Measurements from ENCODE around the gene MLKL. TPM values are rescaled to one million over a fixed set of nuclear protein-coding genes. Genes with fewer than 3 reads are reported as not detected.

The MLKL gene
- total RNA-seq, 1 donor from 2014 or later: 27.4 TPM

DNA sequence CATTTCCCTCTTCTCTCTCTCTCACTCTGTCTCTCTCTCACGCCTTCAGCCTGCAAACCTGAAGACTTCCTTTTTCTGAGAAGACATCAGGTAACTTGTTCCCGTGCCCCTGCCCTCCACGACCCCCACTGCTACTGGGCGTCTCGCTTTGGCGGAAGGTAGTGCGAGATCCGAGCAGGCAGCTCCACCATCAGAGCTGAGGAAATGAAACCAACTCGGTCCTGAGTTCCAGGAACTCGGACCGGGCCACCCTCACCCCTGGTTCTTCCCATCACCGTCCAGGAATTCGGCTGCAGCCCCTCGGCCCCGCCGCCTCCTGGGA is 585 bp downstream of the MLKL start:
- intact Hi-C loops (cut with micrococcal nuclease): loop anchor here (2.0 to 10.0 kb wide), 2 partner anchors 33 to 285 kb away; partner anchors contain the start of genes RFWD3 and WDR59

DNA sequence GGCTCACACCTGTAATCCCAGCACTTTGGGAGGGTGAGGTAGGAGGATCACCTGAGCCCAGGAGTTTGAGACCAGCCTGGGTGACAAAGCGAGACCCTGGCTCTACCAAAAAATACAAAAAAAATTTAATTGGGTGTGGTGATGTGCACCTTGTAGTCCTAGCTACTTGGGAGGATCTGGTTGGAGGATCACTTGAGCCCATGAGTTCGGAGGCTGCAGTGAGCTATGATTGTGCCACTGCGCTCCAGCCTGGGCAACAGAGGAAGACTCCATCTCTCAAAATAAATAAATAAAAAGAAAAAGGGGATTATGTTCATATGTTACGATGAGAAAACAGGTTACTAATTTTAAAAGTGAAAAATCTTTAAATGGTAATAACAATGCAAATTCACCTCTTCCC is 996 bp downstream of the MLKL start:
- intact Hi-C loops (cut with micrococcal nuclease): loop anchor here (2.0 to 10.0 kb wide), 4 partner anchors 33 to 868 kb away; partner anchors contain the start of genes CFDP1, GABARAPL2, RFWD3 and WDR59

DNA sequence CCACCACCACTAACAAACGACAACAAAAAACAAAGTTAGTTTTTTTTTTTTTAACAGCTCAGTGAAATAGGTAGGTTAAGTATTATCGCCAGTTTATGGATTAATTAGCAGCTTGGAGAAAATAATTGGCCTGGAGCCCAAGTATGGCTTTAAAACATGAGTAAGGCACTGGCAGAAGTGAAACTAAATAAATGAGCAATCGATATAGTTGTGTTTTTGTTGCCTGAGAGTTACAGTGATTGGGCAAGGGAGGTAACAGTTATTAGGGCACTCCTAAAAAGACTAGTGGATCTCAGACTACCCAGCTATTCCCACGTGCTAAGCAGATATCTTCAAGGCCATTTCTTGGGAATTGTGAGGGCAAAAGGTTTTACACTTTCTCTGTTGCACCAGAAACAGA is 2.4 kb downstream of the MLKL start:
- intact Hi-C loops (cut with micrococcal nuclease): loop anchor here (5.0 to 10.0 kb wide), 2 partner anchors 737 to 869 kb away; partner anchors contain the start of genes CFDP1 and GABARAPL2

DNA sequence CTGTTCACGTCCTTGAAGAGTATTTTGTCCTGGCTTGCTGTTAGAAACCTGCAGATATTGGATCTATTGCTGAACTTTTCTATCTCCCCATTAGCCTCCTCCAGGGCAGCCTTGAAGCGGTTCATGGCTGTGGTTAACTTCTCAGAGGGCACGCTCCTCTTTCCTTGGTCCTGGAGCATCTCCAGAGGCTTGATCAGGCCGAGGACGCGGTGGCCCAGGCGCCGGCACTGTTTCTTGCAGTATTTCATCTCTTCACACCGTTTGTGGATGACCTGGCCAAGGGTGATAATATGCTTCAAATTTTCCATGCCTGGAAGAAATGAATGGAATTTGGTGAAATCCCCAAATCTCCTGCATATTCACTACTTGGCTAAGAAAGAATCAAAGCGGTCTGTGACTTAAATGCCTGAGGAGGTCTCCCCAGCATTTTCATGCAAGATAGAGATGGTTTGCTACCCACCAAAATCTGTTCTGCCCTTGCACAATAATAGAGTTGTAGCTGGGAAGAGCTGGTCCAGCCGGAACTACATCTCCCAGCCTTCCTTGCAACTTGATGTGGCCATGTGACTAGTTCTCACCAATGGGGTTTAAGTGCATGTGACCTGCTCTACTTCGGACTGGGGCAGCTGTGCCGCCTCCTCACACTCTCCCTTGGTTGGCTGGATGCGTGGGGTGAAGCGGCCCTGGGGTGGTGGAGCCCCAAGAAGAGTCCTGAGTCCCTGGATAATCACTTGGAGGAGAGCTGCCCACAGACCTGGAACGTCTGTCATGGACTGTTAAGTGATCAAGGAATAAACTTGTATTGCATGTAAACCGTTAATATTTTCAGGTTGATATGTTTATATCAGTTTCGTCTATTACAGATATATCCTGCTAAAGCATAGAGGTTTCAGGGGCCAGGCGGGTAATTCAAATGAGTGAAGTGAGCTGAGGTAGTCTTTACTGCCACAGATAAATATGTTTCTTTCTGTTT is 4.9 kb downstream of the MLKL start:
- intact Hi-C loops (cut with micrococcal nuclease): loop anchor here (1.0 to 10.0 kb wide), 3 partner anchors 28 to 872 kb away; partner anchors contain the start of genes CFDP1 and GABARAPL2

DNA sequence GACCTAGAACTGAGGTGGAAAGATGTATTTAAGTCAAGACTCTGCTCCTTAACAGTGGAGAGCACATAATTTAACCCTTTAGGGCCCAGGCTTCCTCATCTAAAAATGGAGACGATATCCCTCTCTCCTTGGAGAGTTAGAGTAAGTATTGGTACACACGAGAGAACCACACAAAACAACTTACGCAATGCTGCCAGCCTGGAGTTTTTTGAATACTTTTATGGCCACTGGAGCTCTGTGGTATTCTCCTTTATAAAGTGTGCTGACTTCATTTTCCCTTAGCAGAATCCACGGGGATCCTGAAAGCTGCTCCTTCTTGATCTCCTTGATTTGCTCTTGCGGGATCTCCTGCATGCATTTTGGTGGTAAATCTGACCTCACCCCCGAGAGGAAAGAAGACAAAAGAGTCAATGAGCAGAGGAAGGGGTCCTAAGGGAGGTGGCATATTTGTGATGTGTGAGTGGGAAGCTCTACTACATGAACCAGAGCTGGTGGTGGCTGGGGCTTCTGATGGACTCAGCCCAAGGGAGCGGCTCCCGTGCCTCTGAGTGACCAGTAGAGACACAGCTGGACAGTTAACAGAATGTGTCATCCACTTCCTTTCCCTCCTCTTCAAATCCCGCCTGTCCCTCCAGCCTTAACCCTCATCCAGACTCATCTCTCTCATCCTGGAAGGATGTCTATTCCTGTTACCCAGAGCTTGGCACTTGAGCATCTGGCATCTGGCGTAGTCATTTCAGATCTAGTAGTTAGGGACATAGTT is 9.4 kb downstream of the MLKL start:
- intact Hi-C loops (cut with micrococcal nuclease): loop anchor here (10.0 kb wide), 1 partner anchor 744 kb away; the partner anchor contains the start of gene CFDP1

DNA sequence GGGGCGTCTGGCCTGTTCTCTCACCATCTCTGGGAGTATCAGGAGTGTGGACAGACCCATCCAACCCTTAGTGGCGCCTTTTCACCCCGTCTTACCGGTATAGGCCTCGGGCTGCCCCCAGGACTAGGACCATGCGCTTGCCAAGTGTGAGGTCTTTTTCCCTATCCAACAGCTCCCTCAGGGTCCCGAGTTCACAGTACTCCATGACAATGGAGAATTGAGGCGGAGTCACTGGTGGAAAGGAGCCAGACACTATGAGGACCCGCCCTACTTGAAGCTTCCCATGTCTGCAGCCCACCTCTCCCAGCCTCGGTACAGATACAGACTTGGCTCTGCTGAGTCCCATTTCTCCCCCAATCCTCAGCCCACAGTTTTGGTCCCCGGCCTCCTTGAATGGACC is 18.1 kb downstream of the MLKL start:
- intact Hi-C loops (cut with micrococcal nuclease): no loop called here

DNA sequence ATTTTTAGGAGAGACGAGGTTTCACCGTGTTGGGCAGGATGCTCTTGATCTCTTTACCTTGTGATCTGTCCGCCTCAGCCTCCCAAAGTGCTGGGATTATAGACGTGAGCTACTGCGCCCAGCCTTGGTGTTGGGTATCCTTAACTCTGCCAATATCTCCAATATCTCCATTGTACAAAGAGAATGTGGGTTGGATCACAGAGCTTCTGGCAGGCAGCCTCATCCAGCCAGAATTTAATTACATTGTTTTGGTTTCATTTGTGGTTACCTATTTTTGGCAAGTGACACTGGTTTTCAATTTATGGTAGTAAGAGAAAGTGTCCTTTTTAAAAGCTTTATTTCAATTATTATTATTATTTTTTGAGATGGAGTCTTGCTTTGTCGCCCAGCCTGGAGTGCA is 20.0 kb downstream of the MLKL start:
- intact Hi-C loops (cut with micrococcal nuclease): no loop called here

DNA sequence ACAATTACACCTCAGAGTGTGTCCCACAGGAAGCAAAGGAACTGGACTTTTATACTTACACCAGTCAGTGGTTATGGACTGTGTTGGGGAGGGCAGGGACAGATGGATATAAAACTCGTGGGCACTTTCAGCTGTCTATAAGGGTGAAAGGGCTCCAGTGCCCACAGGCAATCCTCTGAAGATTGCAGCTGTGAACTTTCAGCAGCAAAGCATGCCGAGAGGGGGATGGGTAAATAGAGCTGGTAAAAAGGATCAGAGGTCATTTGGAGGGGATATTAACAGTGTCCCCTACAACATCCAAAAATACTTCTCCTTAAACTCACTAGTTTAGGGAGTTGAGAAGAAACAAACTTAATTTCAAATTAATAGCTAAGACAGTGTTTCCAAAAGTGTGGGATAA is 20.7 kb downstream of the MLKL start:
- intact Hi-C loops (cut with micrococcal nuclease): no loop called here

DNA sequence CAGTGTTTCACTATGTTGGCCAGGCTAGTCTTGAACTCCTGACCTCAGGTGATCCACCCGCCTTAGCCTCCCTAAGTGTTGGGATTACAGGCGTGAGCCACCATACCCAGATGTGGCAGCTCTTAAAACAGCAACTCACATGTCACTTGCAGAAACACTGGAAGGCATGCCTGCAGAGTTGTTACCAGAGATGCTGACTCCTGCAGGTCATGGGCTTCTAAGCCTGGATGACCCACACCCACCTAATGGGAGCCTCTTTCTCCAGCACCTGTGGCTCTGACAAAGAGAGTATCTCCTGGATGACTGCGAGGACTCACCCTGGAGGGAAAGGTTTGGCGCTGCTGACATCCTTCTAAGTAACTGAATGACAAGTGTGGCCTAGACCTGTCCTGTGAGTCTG is 22.8 kb downstream of the MLKL start:
- intact Hi-C loops (cut with micrococcal nuclease): no loop called here

DNA sequence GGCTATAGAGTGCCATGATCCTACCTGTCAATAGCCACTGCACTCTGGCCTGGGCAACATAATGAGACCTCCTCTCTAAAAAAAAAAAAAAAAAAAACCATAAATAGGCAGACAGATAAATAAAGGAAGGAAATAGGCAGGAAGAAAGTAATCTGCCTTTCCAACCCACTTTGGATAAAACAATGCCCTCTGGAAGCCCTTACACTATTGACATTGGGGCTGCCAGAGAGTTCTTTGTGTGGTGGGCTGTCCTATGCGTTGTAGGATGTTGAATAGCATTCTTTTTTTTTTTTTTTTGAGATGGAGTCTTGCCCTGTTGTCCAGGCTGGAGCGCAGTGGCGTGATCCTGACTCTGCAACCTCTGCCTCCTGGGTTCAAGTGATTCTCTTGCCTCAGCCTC is 26.8 kb downstream of the MLKL start:
- intact Hi-C loops (cut with micrococcal nuclease): no loop called here

DNA sequence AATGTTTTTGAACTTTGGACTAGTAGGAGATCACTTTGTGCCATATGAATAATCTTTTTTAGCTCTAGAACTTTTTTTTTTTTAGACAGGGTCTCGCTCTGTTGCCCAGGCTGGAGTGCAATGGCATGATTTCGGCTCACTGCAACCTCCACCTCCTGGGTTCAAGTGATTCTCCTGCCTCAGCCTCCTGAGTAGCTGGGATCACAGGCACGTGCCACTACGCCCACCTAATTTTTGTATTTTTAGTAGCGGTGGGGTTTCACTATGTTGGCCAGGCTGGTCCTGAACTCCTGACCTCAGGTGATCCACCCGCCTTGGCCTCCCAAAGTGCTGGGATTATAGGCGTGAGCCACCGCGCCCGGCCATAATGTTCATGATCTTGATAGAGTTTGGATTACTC is 31.8 kb downstream of the MLKL start:
- intact Hi-C loops (cut with micrococcal nuclease): loop anchor here (5.0 kb wide), 1 partner anchor 898 kb away; the partner anchor contains the start of gene GABARAPL2

DNA sequence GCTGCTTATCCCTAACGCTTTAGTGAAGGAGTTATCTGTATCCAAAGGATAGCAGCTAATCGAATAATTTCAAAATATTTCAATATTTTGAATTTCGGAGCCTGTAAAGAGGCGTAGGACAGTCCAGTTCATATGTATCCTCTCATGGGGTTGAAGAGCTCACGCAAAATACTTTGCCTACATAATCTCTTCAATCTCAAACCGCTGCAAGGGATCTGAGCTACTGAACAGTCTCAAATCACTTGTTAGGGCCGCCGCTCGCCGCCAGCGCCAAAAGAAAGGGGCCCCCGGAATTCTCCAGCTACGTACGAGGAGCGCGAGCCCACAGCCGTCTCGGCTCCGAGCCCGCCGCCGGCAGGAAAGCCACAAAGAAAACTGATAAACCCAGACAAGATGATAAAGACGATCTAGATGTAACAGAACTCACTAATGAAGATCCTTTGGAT is 33.4 kb downstream of the MLKL start:
- intact Hi-C loops (cut with micrococcal nuclease): loop anchor here (1.0 to 5.0 kb wide), 5 partner anchors 29 to 982 kb away; partner anchors contain the start of genes GABARAPL2, MLKL and PSMD7

DNA sequence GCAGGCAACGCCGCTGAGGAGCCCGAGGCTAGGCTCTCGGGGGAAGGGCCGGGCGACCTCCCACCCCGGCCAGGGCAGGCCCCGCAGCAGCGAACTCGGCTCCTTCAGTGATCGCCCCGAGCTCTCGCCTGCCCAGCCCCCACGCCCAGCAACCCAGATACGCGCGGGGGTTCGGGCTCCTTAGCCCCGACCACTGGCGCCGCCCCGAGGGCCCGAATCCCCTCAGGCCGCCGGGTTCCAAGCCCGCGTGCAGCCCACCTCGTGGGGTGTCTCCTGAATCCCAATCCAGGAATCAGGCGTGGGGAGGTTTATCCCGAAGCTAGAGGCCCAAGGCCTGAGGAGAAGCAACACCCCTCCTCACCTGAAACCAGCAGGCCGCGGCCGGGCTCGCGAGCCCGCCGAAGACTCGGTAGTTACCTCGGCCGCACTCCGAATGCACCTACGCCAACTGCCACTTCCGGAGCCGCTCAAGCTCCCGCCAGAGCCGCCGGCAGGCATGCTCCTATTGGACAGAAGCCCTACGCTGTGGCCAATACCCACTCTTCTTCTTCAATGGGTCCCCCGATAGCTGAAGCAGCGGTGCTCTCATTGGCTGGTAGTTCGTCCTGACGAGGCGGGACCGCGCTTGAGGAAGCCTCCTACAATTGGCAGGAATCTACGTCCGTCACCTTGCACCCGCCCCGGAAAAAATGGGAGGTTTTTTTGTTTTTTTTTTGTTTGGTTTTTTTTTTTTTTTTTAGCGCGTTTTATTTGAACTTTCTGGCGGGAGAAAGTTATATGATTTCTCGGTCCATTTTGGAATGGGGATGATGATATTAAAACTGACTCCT is 34.0 kb downstream of the MLKL start, which contains the start of gene RFWD3:
RFWD3 (minus strand) TSS at position 453 of the 830 bp plus-strand sequence. CDS start 5,428 bp downstream, outside the sequence.
- intact Hi-C loops (cut with micrococcal nuclease): loop anchor here (1.0 to 5.0 kb wide), 8 partner anchors 30 to 982 kb away; partner anchors contain the start of genes GABARAPL2, GLG1, MLKL and PSMD7

DNA sequence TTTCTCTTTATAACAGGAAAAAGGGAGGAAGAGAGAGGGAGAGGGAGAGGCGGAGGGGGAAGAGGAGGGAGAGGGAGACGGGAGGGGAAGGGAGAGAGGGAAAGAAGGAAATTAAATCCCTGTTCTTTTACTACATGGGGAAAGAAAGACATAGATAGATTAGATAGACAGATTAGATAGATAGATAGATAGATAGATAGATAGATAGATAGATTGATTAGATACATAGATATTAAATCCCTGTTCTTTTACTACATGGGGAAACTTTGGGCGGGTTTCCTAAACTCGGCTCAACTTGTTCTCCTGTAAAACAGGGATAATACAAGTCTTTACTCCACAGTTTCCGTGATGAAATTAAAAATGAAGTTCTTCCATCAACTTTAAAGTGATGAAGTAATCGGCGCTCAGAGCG is 34.6 kb downstream of the MLKL start:
- intact Hi-C loops (cut with micrococcal nuclease): loop anchor here (1.0 to 5.0 kb wide), 7 partner anchors 35 to 983 kb away; partner anchors contain the start of genes GABARAPL2, GLG1, MLKL and PSMD7

DNA sequence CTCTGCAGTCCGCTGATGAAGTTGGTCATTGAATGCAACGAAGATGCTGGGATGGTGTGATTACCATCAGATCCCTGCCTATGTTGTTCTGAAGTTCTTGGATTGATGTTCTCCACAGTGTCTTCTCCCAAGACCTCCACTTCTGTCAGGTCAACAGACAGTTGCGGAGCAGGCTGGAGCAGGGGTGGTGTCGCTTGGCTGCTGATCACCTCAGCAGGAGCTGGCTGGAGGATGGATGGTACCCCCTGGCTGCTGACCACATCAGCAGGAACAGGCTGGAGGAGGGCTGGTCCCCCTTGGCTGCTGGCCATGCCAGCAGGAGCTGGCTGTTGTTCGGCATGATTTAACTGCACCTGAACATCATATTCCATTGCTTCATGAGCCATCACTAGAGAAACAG is 39.6 kb downstream of the MLKL start:
- intact Hi-C loops (cut with micrococcal nuclease): no loop called here

DNA sequence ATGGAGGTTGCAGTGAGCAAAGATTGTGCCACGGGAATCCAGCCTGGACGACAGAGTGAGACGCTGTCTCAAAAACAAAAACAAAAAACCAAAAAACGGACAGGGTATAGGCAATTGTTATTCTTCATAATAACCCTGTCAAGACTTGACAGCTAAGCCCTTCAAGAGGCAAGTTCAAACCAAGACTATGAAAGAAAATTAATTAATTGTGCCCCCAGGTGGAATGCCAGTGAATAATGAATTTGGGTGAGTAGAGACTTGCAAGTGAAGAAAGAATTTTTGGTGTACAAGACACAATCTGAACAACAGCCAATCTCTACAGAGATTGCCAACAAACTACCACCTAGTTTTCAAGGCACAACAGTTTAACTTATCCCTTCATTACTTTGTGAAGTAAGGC is 40.3 kb downstream of the MLKL start:
- intact Hi-C loops (cut with micrococcal nuclease): no loop called here

DNA sequence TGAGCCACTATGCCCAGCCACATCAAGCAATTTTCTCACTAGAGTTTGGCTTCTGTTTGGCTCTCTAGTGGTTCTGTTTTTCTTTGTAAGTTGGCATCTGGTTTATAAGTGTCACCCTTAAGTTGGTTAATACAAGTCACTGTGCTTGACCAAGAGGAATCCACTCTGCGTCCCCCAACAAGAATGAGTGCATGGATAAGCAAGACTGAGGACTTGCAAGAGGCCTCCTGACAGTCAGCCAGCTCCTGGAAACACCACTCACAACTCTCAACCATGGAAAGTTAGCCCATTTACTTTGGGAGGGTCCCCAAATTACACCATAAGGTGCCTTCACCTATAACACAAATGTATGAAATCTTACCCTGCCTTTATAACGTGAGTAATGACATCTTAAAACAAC is 41.6 kb downstream of the MLKL start:
- intact Hi-C loops (cut with micrococcal nuclease): no loop called here

DNA sequence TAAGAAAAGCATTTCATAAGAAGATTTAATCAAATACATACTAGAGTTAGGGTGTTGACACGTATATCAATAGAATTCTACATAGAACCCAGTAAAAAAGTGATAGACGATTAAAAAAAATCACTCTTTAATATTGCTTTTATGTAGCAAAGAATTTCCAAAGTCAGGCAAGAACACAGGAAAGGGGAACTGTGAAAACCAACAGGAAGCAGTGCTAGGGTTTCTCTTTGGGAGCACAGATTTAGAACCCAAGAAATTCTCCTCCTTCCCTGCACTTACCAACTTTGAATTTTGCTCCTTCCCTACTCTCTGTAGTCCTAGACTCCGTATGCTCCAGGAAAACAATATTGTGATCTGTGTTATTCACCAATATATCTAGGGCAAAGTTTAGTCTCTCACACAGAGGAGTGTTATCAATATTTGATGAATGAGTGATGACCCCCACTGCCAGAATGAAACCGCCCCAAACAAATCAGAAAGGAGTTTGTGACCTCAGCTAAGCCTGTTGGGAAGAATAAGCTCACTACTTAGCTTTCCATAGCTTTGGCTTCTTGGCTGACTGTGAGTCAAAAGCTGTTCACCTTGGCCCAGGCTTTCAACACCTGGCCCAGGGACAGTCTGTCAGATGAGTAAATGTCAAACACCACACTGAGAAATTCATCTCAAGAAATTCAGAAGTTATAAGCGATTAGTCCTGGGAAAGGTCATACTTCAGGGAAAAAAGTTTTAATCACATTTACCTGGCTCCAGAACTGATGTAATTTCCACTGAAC is 42.6 kb downstream of the MLKL start:
- intact Hi-C loops (cut with micrococcal nuclease): no loop called here

DNA sequence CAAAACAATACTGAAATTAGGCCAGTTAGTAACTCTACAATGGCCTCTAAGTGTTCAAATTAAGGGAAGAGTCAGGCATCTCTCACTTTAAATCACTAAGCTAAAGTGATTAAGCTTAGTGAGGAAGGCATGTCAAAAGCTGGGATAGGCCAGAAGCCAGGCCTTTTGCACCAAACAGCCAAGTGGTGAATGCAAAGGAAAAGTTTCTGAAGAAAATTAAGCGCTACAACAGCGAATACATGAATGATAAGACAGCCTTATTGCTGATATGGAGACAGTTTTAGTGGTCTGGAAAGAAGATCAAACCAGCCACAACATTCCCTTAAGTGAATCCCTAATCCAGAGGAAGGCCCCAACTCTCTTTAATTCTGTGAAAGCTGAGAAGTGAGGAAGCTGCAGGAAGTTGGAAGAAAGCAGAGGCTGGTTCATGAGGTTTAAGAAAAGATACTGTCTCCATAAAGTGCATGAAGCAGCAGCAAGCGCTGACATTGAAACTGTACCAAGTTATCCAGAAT is 46.1 kb downstream of the MLKL start:
- intact Hi-C loops (cut with micrococcal nuclease): no loop called here

Measured in T-helper 2 cell treated with Interferon-gamma antibody and Interleukin-4, amounts not matched to agents 100 ng/mL and 5 ng/mL, for 36 hours (primary cell).